Endodermal cell (in vitro differentiated cells): Measurements from ENCODE around the gene LRCH4. TPM values are rescaled to one million over a fixed set of nuclear protein-coding genes. Genes with fewer than 3 reads are reported as not detected.
"Not testable (repeated sequence)": the region's sequence is repeated elsewhere in the genome, so short reads cannot be mapped to it uniquely, and the experiment has no call there.

ENCODE experiments used
- DNase-seq: peaks from one replicate; pipeline ENCODE4 v3.0.0-alpha.2; 2017
- H3K27ac ChIP-seq: 2 replicates; pipeline ENCODE4 v1.5.1; 2013; ENCODE audit warnings: mild to moderate bottlenecking, low read depth, low read length, moderate library complexity
- H3K27me3 ChIP-seq: 2 replicates; pipeline ENCODE4 v1.6.1; 2013; ENCODE audit warnings: mild to moderate bottlenecking, low read length, moderate library complexity; ENCODE audit not compliant: insufficient read depth, control insufficient read depth, poor library complexity, severe bottlenecking
- H3K36me3 ChIP-seq: 2 replicates; pipeline ENCODE4 v1.7.0; 2013; ENCODE audit warnings: mild to moderate bottlenecking, low read length, moderate library complexity; ENCODE audit not compliant: control insufficient read depth, insufficient read depth
- H3K4me1 ChIP-seq: one replicate; pipeline ENCODE4 v1.7.0; 2013; ENCODE audit warnings: low read length; ENCODE audit not compliant: control insufficient read depth, insufficient read depth
- H3K4me3 ChIP-seq: 2 replicates; pipeline ENCODE4 v1.5.1; 2013; ENCODE audit warnings: mild to moderate bottlenecking, low read length, moderate library complexity
- H3K9ac ChIP-seq: 2 replicates; pipeline ENCODE4 v1.6.1; 2013; ENCODE audit warnings: mild to moderate bottlenecking, low read length, moderate library complexity; ENCODE audit not compliant: poor library complexity, severe bottlenecking; ENCODE audit errors: extremely low read depth
- H3K9me3 ChIP-seq: 2 replicates; pipeline ENCODE4 v1.6.1; 2013; ENCODE audit warnings: mild to moderate bottlenecking, low read length, moderate library complexity; ENCODE audit not compliant: control insufficient read depth
- H3K27ac Mint-ChIP-seq: 2 replicates; pipeline ENCODE4 v1.8.0; 2020; ENCODE audit warnings: mixed read lengths
- H3K27me3 Mint-ChIP-seq: 2 replicates; pipeline ENCODE4 v1.8.0; 2021; ENCODE audit warnings: mild to moderate bottlenecking, mixed read lengths; ENCODE audit not compliant: insufficient read depth
- H3K36me3 Mint-ChIP-seq: 2 replicates; pipeline ENCODE4 v1.8.0; 2020; ENCODE audit warnings: low read depth, mixed read lengths
- H3K4me1 Mint-ChIP-seq: 2 replicates; pipeline ENCODE4 v1.8.0; 2020; ENCODE audit warnings: mixed read lengths
- H3K4me3 Mint-ChIP-seq: 2 replicates; pipeline ENCODE4 v1.8.0; 2020; ENCODE audit warnings: mild to moderate bottlenecking, moderate library complexity, mixed read lengths
- H3K9me3 Mint-ChIP-seq: 2 replicates; pipeline ENCODE4 v1.8.0; 2020; ENCODE audit warnings: mild to moderate bottlenecking, mixed read lengths
- CTCF ChIP-seq: fragments of 200-600 bp; sonication (generic); conservative IDR thresholded peaks from 2 replicates; pipeline ENCODE4 v1.5.0; 2021; ENCODE audit warnings: antibody characterized with exemption, mild to moderate bottlenecking
- WGBS, 2 experiments: methylation state at CpG; one replicate each; pipeline versions ENCODE4 v1.1.5 to v1.1.7; 2013; ENCODE audit warnings: missing lambda C conversion rate in 2 of 2, mixed read lengths in 1 of 2; ENCODE audit not compliant: insufficient coverage in 1 of 2, insufficient read length in 1 of 2; 5-methylcytosine and 5-hydroxymethylcytosine counted together
- total RNA-seq, 2 donors: library from RNA; stranded (reverse); fragmentation: NEBNext Ultra II Directional in 1 of 2; extraction: Animal tissue kit (Norgen Biotek cat#: 25700) in 1 of 2; gene quantifications; 2 replicates in 1 of 2; 3 replicates in 1 of 2; pipeline ENCODE4 v1.2.1, GENCODE V29; 2021

Gene LRCH4
- total RNA-seq, 2 donors from 2014 or later: 49.4 to 56.0 TPM

- no peaks in the 10 kb centered on the region for H3K36me3 Mint-ChIP-seq
Measured at GRCh38 chr7:100539436-100540006, 46.4 kb downstream of the LRCH4 start.

GRCh38 chr7:100538654-100539435 is 47.1 kb downstream of the LRCH4 start, which contains the start of gene AGFG2:
TSS of gene AGFG2 (plus strand) at chr7:100539203. CDS start at chr7:100539347, 144 bp downstream.
- no peak for TF ChIP-seq CTCF
- Histone ChIP-seq H3K4me1 (peaks cover 5% of the 10 kb centered on the region), H3K27ac (no peak within 1 kb of the TSS), H3K4me3 (peak within 1 kb of the TSS; percentile 98), H3K27me3 (no peaks in the 10 kb centered on the region), H3K9me3 (no peaks in the 10 kb centered on the region), H3K36me3 (no peaks in the 10 kb centered on the region), H3K9ac (peak within 1 kb of the TSS; percentile 68)
- no peaks in the 10 kb centered on the region for H3K9me3 Mint-ChIP-seq
- peak within 1 kb of the TSS; percentile 88 for H3K4me3 Mint-ChIP-seq
- DNase-seq: peak; percentile 100
- peaks cover 1% of the 10 kb centered on the region for H3K27me3 Mint-ChIP-seq
- no peaks in the 10 kb centered on the region for H3K36me3 Mint-ChIP-seq
- peaks cover 29% of the 10 kb centered on the region for H3K4me1 Mint-ChIP-seq
- H3K27ac Mint-ChIP-seq: peak within 1 kb of the TSS; percentile 92
- WGBS, 2 experiments: 0% methylated on average over 43 to 60 of the region's 60 CpGs

More at GRCh38 chr7:100539436-100540006, 46.4 kb downstream of the LRCH4 start:
- Mint-ChIP-seq H3K27ac (peak overlapping the region; percentile 89), H3K27me3 (peaks cover 1% of the 10 kb centered on the region), H3K4me3 (peak overlapping the region; percentile 88), H3K9me3 (no peaks in the 10 kb centered on the region), H3K4me1 (peaks cover 36% of the 10 kb centered on the region)
- peaks cover 11% of the 10 kb centered on the region for H3K4me1 ChIP-seq
- no peaks in the 10 kb centered on the region for H3K9me3 ChIP-seq
- WGBS, 2 experiments: 0 to 2% methylated on average over 17 to 44 of the region's 44 CpGs
- no peaks in the 10 kb centered on the region for H3K36me3 ChIP-seq
- no peak overlapping the region for H3K27ac ChIP-seq
- no peaks in the 10 kb centered on the region for H3K27me3 ChIP-seq
- DNase-seq: peak; percentile 73
- H3K9ac ChIP-seq: peak overlapping the region; percentile 68
- no peak for TF ChIP-seq CTCF
- H3K4me3 ChIP-seq: peak overlapping the region; percentile 98

GRCh38 chr7:100538348-100538653 is 47.6 kb downstream of the LRCH4 start:
- Histone ChIP-seq H3K4me3 (peak overlapping the region; percentile 96), H3K9me3 (no peaks in the 10 kb centered on the region), H3K36me3 (no peaks in the 10 kb centered on the region), H3K27ac (no peak overlapping the region), H3K27me3 (no peaks in the 10 kb centered on the region), H3K4me1 (no peaks in the 10 kb centered on the region), H3K9ac (peak overlapping the region; percentile 44)
- Mint-ChIP-seq H3K27ac (peak overlapping the region; percentile 49), H3K4me1 (peaks cover 24% of the 10 kb centered on the region), H3K27me3 (peaks cover 1% of the 10 kb centered on the region), H3K4me3 (peak overlapping the region; percentile 88), H3K9me3 (no peaks in the 10 kb centered on the region), H3K36me3 (no peaks in the 10 kb centered on the region)
- TF ChIP-seq CTCF: no peak
- 19 to 24% methylated on average over 8 of the region's 8 CpGs for WGBS, 2 experiments
- no peak for DNase-seq

GRCh38 chr7:100536695-100537094 is 49.2 kb downstream of the LRCH4 start:
- not testable (repeated sequence) for H3K36me3 ChIP-seq, H3K27ac Mint-ChIP-seq, H3K4me1 ChIP-seq, H3K27me3 Mint-ChIP-seq, DNase-seq, H3K27ac ChIP-seq, H3K27me3 ChIP-seq, H3K36me3 Mint-ChIP-seq, H3K9me3 Mint-ChIP-seq, H3K9me3 ChIP-seq, H3K9ac ChIP-seq, H3K4me3 ChIP-seq, H3K4me3 Mint-ChIP-seq
- H3K4me1 Mint-ChIP-seq: peaks cover 11% of the 10 kb centered on the region
- 95 to 100% methylated on average over 2 of the region's 2 CpGs for WGBS, 2 experiments

GRCh38 chr7:100535982-100536381 is 49.9 kb downstream of the LRCH4 start:
- not testable (repeated sequence) for H3K27me3 Mint-ChIP-seq, H3K36me3 Mint-ChIP-seq, H3K27ac Mint-ChIP-seq, DNase-seq, H3K27me3 ChIP-seq, H3K4me1 Mint-ChIP-seq, H3K4me3 ChIP-seq, H3K36me3 ChIP-seq, H3K27ac ChIP-seq, H3K9ac ChIP-seq, H3K9me3 Mint-ChIP-seq, H3K4me1 ChIP-seq, H3K9me3 ChIP-seq, H3K4me3 Mint-ChIP-seq
- WGBS, 2 experiments: 93% methylated on average over 5 to 9 of the region's 9 CpGs
